DND-41 (cell line): ENCODE results near the gene ACADVL.

Experiments
- ATAC-seq: fragments of 200-7000 bp; cut with Tn5 transposase; 3 replicates; pipeline ENCODE4 v1.9.1; 2021; ENCODE audit warnings: low read depth; ENCODE audit not compliant: insufficient read depth
- DNase-seq: peaks from one replicate; pipeline ENCODE4 v3.0.0-alpha.2; 2020
- H2AFZ ChIP-seq: 2 replicates; pipeline ENCODE4 v1.6.0; 2012; ENCODE audit warnings: low read depth, low read length
- H3K27ac ChIP-seq: 2 replicates; pipeline ENCODE4 v1.5.1; 2012; ENCODE audit warnings: low read length, inconsistent platforms
- H3K27me3 ChIP-seq: fragments of 200-600 bp; sonication (generic); 2 replicates; pipeline ENCODE4 v1.6.0; 2012; ENCODE audit warnings: low read length, mild to moderate bottlenecking, inconsistent platforms; ENCODE audit not compliant: insufficient read depth, poor library complexity
- H3K36me3 ChIP-seq: 2 replicates; pipeline ENCODE4 v1.5.1; 2012; ENCODE audit warnings: low read length, inconsistent platforms; ENCODE audit not compliant: insufficient read depth
- H3K4me1 ChIP-seq: 2 replicates; pipeline ENCODE4 v1.5.1; 2012; ENCODE audit warnings: mild to moderate bottlenecking, low read length; ENCODE audit not compliant: insufficient read depth
- H3K4me2 ChIP-seq: 2 replicates; pipeline ENCODE4 v1.6.0; 2012; ENCODE audit warnings: mild to moderate bottlenecking, moderate library complexity, low read length, inconsistent platforms; ENCODE audit not compliant: insufficient read depth
- H3K4me3 ChIP-seq, 2 experiments: fragments of 200-600 bp in 1 of 2; shearing (Covaris generic) in 1 of 2; 2 replicates each; pipeline ENCODE4 v1.5.1; 2012 to 2016; ENCODE audit warnings: inconsistent platforms in 2 of 2, low read length in 2 of 2, mild to moderate bottlenecking in 2 of 2, low read depth in 1 of 2, moderate library complexity in 1 of 2
- H3K79me2 ChIP-seq: 2 replicates; pipeline ENCODE4 v1.6.0; 2012; ENCODE audit warnings: low read length, inconsistent platforms; ENCODE audit not compliant: insufficient read depth
- H3K9ac ChIP-seq: 2 replicates; pipeline ENCODE4 v1.6.0; 2012; ENCODE audit warnings: low read depth, mild to moderate bottlenecking, inconsistent platforms, low read length, moderate library complexity
- H3K9me3 ChIP-seq: 2 replicates; pipeline ENCODE4 v1.5.1; 2012; ENCODE audit warnings: low read length, moderate library complexity, mild to moderate bottlenecking, inconsistent platforms; ENCODE audit not compliant: insufficient read depth, severe bottlenecking
- H4K20me1 ChIP-seq: 2 replicates; pipeline ENCODE4 v1.6.0; 2012; ENCODE audit warnings: low read length; ENCODE audit not compliant: insufficient read depth
- EZH2 ChIP-seq: IDR thresholded peaks from 3 replicates; pipeline ENCODE4 v1.6.1; 2012; ENCODE audit warnings: borderline replicate concordance, low read depth, mild to moderate bottlenecking, moderate library complexity, low read length, inconsistent platforms; ENCODE audit not compliant: severe bottlenecking
- TF ChIP-seq, protein P1 (sequence below): IDR thresholded peaks from 2 replicates; pipeline ENCODE4 v1.5.1; 2012; ENCODE audit warnings: borderline replicate concordance, low read length, moderate library complexity, mild to moderate bottlenecking; ENCODE audit not compliant: poor library complexity, severe bottlenecking; ENCODE audit errors: extremely low read depth

ACADVL gene

DNA sequence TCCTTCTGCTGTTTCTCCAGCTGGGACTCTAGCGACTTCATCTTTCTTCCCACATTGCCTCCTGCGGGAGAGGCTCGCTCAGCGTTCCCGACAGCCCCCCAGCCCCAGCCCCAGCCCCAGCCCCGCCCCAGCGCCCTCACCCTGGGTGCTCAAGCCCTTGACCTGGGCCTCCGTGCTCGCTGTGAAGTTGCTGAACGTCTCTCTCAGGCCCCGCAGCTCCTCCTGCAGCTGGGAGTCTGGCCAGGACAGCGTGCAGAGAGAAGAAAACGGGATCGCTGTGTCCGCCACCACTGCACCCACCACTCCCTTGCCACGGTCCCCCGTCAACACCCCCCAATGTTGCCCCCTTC is 42.9 kb upstream of the ACADVL start:
- H2AFZ ChIP-seq: no peak overlapping the region

DNA sequence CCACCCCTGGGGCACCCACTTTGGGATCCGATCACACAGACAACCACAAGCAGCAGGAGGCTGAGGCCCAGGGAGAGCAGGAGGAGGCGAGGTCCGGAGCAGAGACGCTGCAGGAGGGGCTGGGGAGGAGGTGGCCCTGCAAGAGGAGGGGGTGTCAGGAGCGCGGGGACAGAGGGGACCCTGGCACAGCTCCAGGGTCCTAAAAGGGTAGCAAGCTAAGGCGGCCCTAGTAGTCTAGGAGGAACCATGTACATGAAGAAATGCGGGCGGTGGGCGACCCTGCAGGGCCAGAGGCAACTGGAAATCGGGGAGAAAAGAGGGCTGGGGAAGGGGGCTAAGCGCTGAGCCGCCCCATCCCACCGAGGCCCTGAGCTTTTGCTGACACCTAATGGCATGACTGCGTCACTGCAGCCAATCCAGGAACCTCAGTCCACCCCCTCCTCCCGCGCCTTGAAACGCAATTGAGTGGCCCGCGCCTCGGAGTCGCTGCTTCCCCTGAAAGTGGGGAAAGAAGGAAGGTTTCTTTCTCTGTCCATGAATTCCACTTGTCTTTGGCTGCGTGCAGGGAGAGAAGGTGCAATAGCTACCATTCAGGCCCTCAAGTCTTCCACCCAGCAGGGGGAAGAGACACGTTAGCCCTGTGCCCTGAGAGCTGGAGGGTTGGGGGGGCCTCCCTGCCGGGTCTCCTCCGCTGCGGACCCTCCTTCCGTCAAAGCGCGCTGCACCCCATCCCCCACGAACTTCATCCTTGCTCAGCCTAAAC is 42.4 kb upstream of the ACADVL start:
- Histone ChIP-seq H4K20me1 (no peaks in the 10 kb centered on the region; the same call in 1 of the 2 replicates), H3K4me1 (peaks cover 16% of the 10 kb centered on the region), H3K9ac (peak overlapping the region; percentile 58), H3K4me2 (peak overlapping the region; percentile 83), H3K27me3 (no peaks in the 10 kb centered on the region), H3K9me3 (no peaks in the 10 kb centered on the region), H2AFZ (peak overlapping the region; percentile 92), H3K27ac (peak overlapping the region; percentile 46; the same call in 1 of the 2 replicates), H3K79me2 (no peaks in the 10 kb centered on the region), H3K4me3 (peak overlapping the region; percentile 8 to 58; a peak in 3 of 4 replicates), H3K36me3 (no peaks in the 10 kb centered on the region)
- DNase-seq (peak; percentile 76), ATAC-seq (peak; percentile 92)
- TF ChIP-seq, protein P1, sequence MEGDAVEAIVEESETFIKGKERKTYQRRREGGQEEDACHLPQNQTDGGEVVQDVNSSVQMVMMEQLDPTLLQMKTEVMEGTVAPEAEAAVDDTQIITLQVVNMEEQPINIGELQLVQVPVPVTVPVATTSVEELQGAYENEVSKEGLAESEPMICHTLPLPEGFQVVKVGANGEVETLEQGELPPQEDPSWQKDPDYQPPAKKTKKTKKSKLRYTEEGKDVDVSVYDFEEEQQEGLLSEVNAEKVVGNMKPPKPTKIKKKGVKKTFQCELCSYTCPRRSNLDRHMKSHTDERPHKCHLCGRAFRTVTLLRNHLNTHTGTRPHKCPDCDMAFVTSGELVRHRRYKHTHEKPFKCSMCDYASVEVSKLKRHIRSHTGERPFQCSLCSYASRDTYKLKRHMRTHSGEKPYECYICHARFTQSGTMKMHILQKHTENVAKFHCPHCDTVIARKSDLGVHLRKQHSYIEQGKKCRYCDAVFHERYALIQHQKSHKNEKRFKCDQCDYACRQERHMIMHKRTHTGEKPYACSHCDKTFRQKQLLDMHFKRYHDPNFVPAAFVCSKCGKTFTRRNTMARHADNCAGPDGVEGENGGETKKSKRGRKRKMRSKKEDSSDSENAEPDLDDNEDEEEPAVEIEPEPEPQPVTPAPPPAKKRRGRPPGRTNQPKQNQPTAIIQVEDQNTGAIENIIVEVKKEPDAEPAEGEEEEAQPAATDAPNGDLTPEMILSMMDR: peak; percentile 99
- TF ChIP-seq EZH2: no peak

More for the DNA sequence above, 42.9 kb upstream of the ACADVL start:
- Histone ChIP-seq H3K27ac (no peak overlapping the region), H3K36me3 (no peaks in the 10 kb centered on the region), H4K20me1 (no peaks in the 10 kb centered on the region; the same call in 1 of the 2 replicates), H3K4me3 (peak overlapping the region in 1 of 2 experiments; percentile 58; a peak in 1 of 4 replicates), H3K79me2 (no peaks in the 10 kb centered on the region), H3K9ac (peak overlapping the region; percentile 58; the same call in 1 of the 2 replicates), H3K4me2 (peak overlapping the region; percentile 83), H3K27me3 (no peaks in the 10 kb centered on the region), H3K9me3 (no peaks in the 10 kb centered on the region), H3K4me1 (peaks cover 16% of the 10 kb centered on the region)
- TF ChIP-seq, protein P1: no peak
- no peak for TF ChIP-seq EZH2
- ATAC-seq (no peak), DNase-seq (no peak)

DNA sequence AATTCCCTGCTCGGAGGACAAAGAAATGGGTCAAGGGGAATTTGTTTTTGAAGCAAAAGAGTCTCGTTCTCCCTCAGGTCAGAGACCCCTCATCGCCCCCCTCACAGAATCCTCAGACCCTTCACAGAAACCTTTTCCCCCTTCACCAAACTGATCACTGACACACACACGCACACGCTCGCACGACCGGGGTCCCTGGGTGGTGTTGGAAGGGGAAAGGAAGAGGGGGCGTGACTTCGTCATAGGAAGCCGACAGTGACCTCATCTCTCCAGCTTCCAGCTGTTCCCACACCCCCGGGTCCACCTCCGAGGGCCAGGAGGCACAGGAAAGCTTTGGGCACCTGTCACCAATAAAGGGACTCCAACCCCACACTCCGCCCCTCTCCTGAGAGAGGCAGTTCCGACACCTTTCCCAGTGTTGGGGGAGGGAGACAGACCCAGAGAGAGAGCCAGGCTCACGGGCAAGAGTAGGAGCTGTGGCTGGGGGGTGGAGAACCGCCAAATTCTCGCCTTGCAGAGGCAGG is 41.7 kb upstream of the ACADVL start:
- Histone ChIP-seq H3K9me3 (no peaks in the 10 kb centered on the region), H3K27ac (peak overlapping the region; percentile 46; the same call in 1 of the 2 replicates), H3K4me1 (peaks cover 16% of the 10 kb centered on the region), H3K4me2 (peak overlapping the region; percentile 83), H4K20me1 (no peaks in the 10 kb centered on the region; the same call in 1 of the 2 replicates), H3K79me2 (no peaks in the 10 kb centered on the region), H3K4me3 (peak overlapping the region; percentile 8 to 58; a peak in 3 of 4 replicates), H3K36me3 (no peaks in the 10 kb centered on the region), H3K27me3 (no peaks in the 10 kb centered on the region), H3K9ac (peak overlapping the region; percentile 58), H2AFZ (peak overlapping the region; percentile 92)
- TF ChIP-seq EZH2: no peak
- peak; percentile 39 for DNase-seq
- peak; percentile 43; the same call in 2 of the 3 replicates for ATAC-seq

DNA sequence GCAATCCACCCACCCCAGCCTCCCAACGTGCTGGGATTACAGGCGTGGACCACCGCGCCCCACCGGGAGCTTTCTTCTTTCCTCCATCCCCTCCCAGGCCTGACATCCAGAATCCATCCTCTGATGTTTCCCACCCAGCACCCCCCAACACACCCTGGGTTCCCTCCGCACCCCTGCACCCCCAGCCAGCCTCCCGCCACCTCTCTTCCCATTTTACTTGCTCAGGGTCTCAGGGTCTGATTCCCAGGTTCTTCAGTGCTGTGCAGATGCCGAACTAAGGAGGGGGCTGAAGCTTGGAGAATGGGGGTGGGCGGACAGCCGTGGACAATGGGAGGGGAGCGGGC is 40.8 kb upstream of the ACADVL start:
- DNase-seq: no peak
- Histone ChIP-seq H3K27ac (no peak overlapping the region), H3K9ac (no peak overlapping the region), H3K9me3 (no peaks in the 10 kb centered on the region), H3K4me3 (no peak overlapping the region), H3K36me3 (no peaks in the 10 kb centered on the region), H3K79me2 (no peaks in the 10 kb centered on the region), H4K20me1 (no peaks in the 10 kb centered on the region; the same call in 1 of the 2 replicates), H3K4me2 (no peak overlapping the region), H2AFZ (no peak overlapping the region), H3K4me1 (peaks cover 16% of the 10 kb centered on the region), H3K27me3 (no peaks in the 10 kb centered on the region)
- no peak for TF ChIP-seq EZH2
- TF ChIP-seq, protein P1: no peak
- no peak for ATAC-seq
